Hepatocyte (in vitro differentiated cells): ENCODE results near the gene AK2.

Source experiments
- EZH2 ChIP-seq: fragments of 200-600 bp; sonication (generic); IDR thresholded peaks from 2 replicates; pipeline ENCODE4 v1.6.1; 2016; ENCODE audit warnings: antibody characterized with exemption, mild to moderate bottlenecking, borderline replicate concordance
- TF ChIP-seq, protein P1 (sequence below): fragments of 200-600 bp; sonication (generic); IDR thresholded peaks from 2 replicates; pipeline ENCODE4 v1.5.1; 2016; ENCODE audit warnings: antibody characterized with exemption, mild to moderate bottlenecking; ENCODE audit not compliant: poor library complexity

- TF ChIP-seq, protein P1, sequence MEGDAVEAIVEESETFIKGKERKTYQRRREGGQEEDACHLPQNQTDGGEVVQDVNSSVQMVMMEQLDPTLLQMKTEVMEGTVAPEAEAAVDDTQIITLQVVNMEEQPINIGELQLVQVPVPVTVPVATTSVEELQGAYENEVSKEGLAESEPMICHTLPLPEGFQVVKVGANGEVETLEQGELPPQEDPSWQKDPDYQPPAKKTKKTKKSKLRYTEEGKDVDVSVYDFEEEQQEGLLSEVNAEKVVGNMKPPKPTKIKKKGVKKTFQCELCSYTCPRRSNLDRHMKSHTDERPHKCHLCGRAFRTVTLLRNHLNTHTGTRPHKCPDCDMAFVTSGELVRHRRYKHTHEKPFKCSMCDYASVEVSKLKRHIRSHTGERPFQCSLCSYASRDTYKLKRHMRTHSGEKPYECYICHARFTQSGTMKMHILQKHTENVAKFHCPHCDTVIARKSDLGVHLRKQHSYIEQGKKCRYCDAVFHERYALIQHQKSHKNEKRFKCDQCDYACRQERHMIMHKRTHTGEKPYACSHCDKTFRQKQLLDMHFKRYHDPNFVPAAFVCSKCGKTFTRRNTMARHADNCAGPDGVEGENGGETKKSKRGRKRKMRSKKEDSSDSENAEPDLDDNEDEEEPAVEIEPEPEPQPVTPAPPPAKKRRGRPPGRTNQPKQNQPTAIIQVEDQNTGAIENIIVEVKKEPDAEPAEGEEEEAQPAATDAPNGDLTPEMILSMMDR: no peak
- TF ChIP-seq EZH2: no peak
Observed at GRCh38 chr1:32977546-32978087, 59.1 kb downstream of the AK2 start.
